Gastroesophageal sphincter (tissue), 4 donors: ENCODE measurements around the gene CDYL. TPM values are rescaled to one million over a fixed set of nuclear protein-coding genes. Genes with fewer than 3 reads are reported as not detected.

ENCODE experiments used
- ATAC-seq: fragments of 150-250 bp; one replicate; pipeline ENCODE4 v1.9.1; 2016; ENCODE audit warnings: mild to moderate bottlenecking, moderate library complexity
- H3K27ac ChIP-seq, 4 donors: fragments of 200-600 bp; sonication (generic) in 3 of 4; 1 replicate in 3 of 4; 2 replicates in 1 of 4; pipeline ENCODE4 v1.5.1; 2016 to 2019
- H3K27me3 ChIP-seq: fragments of 200-600 bp; sonication (generic); one replicate; pipeline ENCODE4 v1.5.1; 2019
- H3K36me3 ChIP-seq, 2 donors: fragments of 200-600 bp; sonication (generic); one replicate each; pipeline ENCODE4 v1.5.1; 2019; ENCODE audit warnings: control low read depth in 1 of 2
- H3K4me1 ChIP-seq, 3 donors: fragments of 200-600 bp; sonication (generic); 1 replicate in 2 of 3; 2 replicates in 1 of 3; pipeline ENCODE4 v1.5.1; 2016 to 2019; ENCODE audit warnings: control low read depth in 2 of 3
- H3K4me3 ChIP-seq, 2 donors: fragments of 200-600 bp; sonication (generic); one replicate each; pipeline ENCODE4 v1.5.1; 2019; ENCODE audit warnings: mild to moderate bottlenecking in 1 of 2, moderate library complexity in 1 of 2
- H3K9me3 ChIP-seq, 3 donors: fragments of 200-600 bp; sonication (generic); one replicate each; pipeline ENCODE4 v1.5.1; 2017 to 2019; ENCODE audit warnings: control low read depth in 2 of 3
- CTCF ChIP-seq, 4 experiments: fragments of 200-600 bp in 2 of 4; fragments of 450-650 bp in 2 of 4; sonication (generic) in 1 of 4; IDR thresholded peaks; one replicate each; pipeline ENCODE4 v1.5.1; 2017 to 2019; ENCODE audit warnings: antibody characterized with exemption in 4 of 4, mild to moderate bottlenecking in 2 of 4, moderate library complexity in 2 of 4
- EP300 ChIP-seq: sonication (generic); formaldehyde crosslinking; IDR thresholded peaks from one replicate; pipeline ENCODE4 v1.6.1; 2017; ENCODE audit warnings: antibody characterized with exemption, mild to moderate bottlenecking
- POLR2A ChIP-seq, 2 donors: fragments of 450-650 bp; IDR thresholded peaks; one replicate each; pipeline ENCODE4 v1.6.1; 2017; ENCODE audit warnings: antibody characterized with exemption in 2 of 2, mild to moderate bottlenecking in 2 of 2, moderate library complexity in 1 of 2
- POLR2AphosphoS5 ChIP-seq: sonication (generic); formaldehyde crosslinking; IDR thresholded peaks from one replicate; pipeline ENCODE4 v1.6.1; 2017; ENCODE audit warnings: antibody characterized with exemption
- WGBS, 2 donors: methylation state at CpG; one replicate each; pipeline ENCODE4 v1.1.5; 2018; ENCODE audit warnings: low coverage in 1 of 2; 5-methylcytosine and 5-hydroxymethylcytosine counted together
- total RNA-seq, 4 donors: library from RNA; depleted of rRNA; stranded (reverse); fragments of >200 nt; gene quantifications; one replicate each; pipeline ENCODE4 v1.1.0, GENCODE V29; 2016

Gene CDYL
- total RNA-seq, 4 donors from 2014 or later, result 32.0 to 68.3 (median 54.0) TPM

- Histone ChIP-seq H3K4me1 (peaks cover 0 to 20% (median 0%) of the 10 kb centered on the region in 3 donors), H3K27me3 (no peaks in the 10 kb centered on the region), H3K36me3 (peaks cover 0 to 13% of the 10 kb centered on the region in 2 donors), H3K9me3 (no peaks in the 10 kb centered on the region), H3K27ac (no peak overlapping the region), H3K4me3 (no peak overlapping the region)
- ATAC-seq, result no peak
- TF ChIP-seq POLR2A (IDR thresholded peaks at IDR 0.05) (no peak), CTCF (IDR thresholded peaks at IDR 0.05) (no peak), EP300 (no peak), POLR2AphosphoS5 (no peak)
- WGBS, 2 donors, result 84 to 93% methylated on average over 4 to 5 of the region's 6 CpGs
These were observed 131.4 kb downstream of the CDYL start for GRCh38 chr6:4907602-4908001.

- peaks cover 0 to 11% of the 10 kb centered on the region in 2 donors for H3K36me3 ChIP-seq
- H3K9me3 ChIP-seq, result no peaks in the 10 kb centered on the region
- H3K27me3 ChIP-seq, result no peaks in the 10 kb centered on the region
- ATAC-seq, result no peak
- peaks cover 0 to 24% (median 0%) of the 10 kb centered on the region in 3 donors for H3K4me1 ChIP-seq
- no peak overlapping the region for H3K4me3 ChIP-seq
- H3K27ac ChIP-seq, result no peak overlapping the region
- 94% methylated on average over 4 of the region's 4 CpGs; no CpG with 5 or more reads in 1 of the 2 donors for WGBS, 2 donors
- TF ChIP-seq POLR2AphosphoS5, result no peak
- no peak for TF ChIP-seq POLR2A (IDR thresholded peaks at IDR 0.05)
- no peak for TF ChIP-seq EP300
- no peak for TF ChIP-seq CTCF (IDR thresholded peaks at IDR 0.05)
These were observed 131.9 kb downstream of the CDYL start for GRCh38 chr6:4908062-4908461.

DNA sequence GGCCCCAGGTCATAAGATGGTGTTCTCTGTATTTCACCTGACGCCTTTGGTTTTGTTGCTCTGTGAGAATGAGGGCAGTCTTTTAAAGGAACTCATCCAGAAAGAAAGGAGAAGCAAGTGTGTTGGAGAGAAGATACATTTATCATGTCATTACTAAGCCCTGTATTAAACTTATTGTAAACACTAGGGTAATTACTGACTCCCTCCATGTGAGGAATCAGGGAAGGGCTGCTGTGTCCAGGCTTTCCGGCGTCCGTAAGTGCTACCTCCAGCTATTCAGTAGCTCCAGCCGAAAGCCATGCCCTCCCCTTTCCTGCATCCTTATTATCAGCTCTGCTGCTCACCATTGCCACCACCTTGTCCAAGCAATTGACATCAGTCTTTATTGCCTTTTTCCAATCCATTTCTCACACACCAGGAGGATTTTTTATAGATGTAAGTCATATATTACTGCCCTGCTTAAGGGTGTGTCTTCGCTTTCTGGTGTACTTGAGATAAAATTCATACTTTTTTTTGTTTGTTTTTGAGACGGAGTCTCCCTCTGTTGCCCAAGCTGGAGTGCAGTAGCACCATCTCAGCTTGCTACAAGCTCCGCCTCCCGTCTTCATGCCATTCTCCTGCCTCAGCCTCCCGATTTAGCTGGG lies 133.0 kb downstream of the CDYL start:
- Histone ChIP-seq H3K9me3 (no peaks in the 10 kb centered on the region), H3K27ac (no peak overlapping the region), H3K36me3 (peaks cover 0 to 5% of the 10 kb centered on the region in 2 donors), H3K27me3 (no peaks in the 10 kb centered on the region), H3K4me3 (no peak overlapping the region), H3K4me1 (peaks cover 0 to 36% (median 11%) of the 10 kb centered on the region in 3 donors)
- TF ChIP-seq CTCF (IDR thresholded peaks at IDR 0.05) (no peak), EP300 (no peak), POLR2AphosphoS5 (no peak), POLR2A (IDR thresholded peaks at IDR 0.05) (no peak)
- no peak for ATAC-seq
- 54 to 72% methylated on average over 8 to 10 of the region's 10 CpGs for WGBS, 2 donors

DNA sequence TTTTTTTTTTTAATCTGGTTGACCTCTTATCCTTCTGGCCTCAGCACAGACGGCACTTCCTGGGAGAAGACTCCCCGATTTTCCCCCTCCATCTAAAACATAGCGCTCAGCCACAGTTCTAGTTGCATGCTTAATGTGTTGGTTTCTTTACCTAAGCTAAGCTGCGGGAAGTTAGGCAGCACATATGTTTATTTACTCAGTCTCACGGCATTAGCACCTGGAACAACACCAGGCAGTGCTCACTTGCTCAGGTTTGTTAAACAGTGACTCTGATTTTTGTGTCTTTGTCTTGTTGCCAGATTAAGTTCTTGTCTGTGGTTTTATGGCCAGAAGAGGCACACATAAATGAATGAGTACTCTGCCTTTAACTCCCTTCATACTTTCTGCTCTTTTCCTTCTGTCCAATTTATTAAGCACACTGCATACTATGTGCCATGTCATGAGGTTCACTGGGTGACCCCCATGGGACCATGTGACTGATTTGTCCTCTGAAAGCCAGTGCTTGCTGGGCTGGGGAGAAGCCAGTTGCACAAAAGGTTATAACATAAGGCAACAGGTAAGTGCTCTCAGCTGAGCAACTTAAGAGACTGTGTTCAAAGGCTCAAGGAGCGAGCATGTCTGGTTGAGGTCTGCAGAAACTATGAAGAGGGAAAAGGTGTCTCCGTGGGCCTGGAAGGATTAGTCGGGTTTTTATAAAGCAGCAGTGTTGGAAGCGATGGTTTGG lies 134.0 kb downstream of the CDYL start:
- TF ChIP-seq EP300 (no peak), POLR2A (IDR thresholded peaks at IDR 0.05) (no peak)

DNA sequence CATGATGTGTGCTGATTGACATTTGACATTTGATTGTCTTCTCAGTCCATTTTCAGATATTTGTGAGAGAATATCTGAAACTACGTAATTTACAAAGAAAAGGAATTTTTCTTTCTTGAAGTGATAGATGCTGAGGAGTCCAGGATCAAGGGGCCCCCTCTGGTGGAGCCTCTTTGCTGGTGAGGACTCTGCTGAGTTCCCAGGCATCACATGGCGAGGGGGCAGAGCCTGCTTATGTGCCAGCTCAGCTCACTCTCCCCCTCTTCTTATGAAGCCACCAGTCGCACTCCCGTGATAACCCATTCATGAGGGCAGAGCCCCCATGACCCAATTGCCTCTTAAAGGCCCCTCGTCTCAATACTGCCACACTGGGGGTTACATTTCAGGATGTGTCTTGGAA lies 136.4 kb downstream of the CDYL start:
- no peak for ATAC-seq
- WGBS, 2 donors, result 89 to 100% methylated on average over 2 to 4 of the region's 5 CpGs
- Histone ChIP-seq H3K36me3 (peaks cover 0 to 8% of the 10 kb centered on the region in 2 donors), H3K4me1 (peaks cover 0 to 46% (median 13%) of the 10 kb centered on the region in 3 donors), H3K9me3 (no peaks in the 10 kb centered on the region), H3K27me3 (no peaks in the 10 kb centered on the region), H3K4me3 (no peak overlapping the region), H3K27ac (no peak overlapping the region)
- TF ChIP-seq EP300 (no peak), CTCF (IDR thresholded peaks at IDR 0.05) (no peak), POLR2A (IDR thresholded peaks at IDR 0.05) (no peak), POLR2AphosphoS5 (no peak)

More for the DNA sequence above, 134.0 kb downstream of the CDYL start:
- H3K9me3 ChIP-seq, result no peaks in the 10 kb centered on the region
- ATAC-seq, result no peak
- no peak overlapping the region for H3K4me3 ChIP-seq
- WGBS, 2 donors, result 86 to 92% methylated on average over 6 to 9 of the region's 9 CpGs
- H3K27me3 ChIP-seq, result no peaks in the 10 kb centered on the region
- H3K27ac ChIP-seq, result no peak overlapping the region
- H3K4me1 ChIP-seq, result peaks cover 0 to 46% (median 13%) of the 10 kb centered on the region in 3 donors
- H3K36me3 ChIP-seq, result peaks cover 0 to 5% of the 10 kb centered on the region in 2 donors
